ENCODE data around the gene GSTA1. TPM values are rescaled to one million over a fixed set of nuclear protein-coding genes. Genes with fewer than 3 reads are reported as not detected.
A peak's percentile ranks its signal among the peaks of the same experiment; 100 is the strongest.
"Not testable (repeated sequence)": the region's sequence is repeated elsewhere in the genome, so short reads cannot be mapped to it uniquely, and the experiment has no call there.

Gene GSTA1
- polyA plus RNA-seq, 3 donors = not detected

DNA sequence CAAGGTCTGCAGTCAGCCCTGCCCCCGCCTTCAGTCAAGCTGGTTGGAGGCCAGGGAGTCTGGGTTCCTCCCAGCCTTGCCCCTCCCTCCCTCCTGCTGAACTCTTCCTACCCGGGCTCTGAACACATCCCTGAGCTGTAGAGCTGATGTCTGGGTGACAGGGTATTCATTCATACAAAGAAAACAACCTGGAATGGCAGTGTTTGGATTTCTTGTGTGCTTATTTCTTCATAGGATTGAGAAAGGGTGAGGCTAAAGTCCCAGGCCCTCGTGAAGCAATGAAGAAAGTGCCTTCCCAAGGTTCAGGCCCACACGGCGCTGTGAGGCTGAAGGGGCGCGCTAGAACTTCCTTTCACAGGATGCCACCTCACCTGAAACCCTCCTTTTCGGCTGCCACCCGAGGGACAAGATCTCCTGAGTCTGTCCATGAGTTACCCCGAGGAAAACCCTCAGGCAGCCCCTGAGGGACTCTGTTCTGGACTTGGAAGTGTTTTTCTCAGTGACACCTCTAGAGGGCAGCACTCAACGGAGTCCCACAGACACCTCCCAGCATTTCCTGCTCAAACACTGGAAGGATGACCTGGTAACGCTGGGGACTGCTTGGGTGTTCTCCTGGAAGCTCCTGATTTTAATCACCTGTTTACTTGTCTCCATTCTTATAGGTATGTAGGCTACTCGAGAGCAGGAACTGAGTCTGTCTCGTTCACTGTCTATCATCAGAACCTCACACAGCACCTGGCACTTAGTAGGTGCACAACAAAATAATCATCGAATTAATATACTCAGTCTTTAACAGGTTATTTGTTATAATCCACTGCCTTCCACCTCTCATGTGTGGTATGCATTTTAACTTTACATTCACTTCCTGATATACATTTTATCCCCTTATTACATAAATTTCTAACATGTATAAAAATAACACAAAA, 11.8 kb upstream of the GSTA1 start:
- Histone ChIP-seq H3K36me3 (replicated peaks in 1 of 2; ENCODE audit: control insufficient read depth in 1 of 2, insufficient read depth in 2 of 2, low read length in 2 of 2) (no peaks in the 10 kb centered on the region), H3K79me2 (ENCODE audit: insufficient read depth, low read length) (no peaks in the 10 kb centered on the region), H3K27ac (ENCODE audit: low read depth in 1 of 2, low read length in 2 of 2) (no peak overlapping the region), H3K9ac (ENCODE audit: insufficient read depth, low read length, poor library complexity, severe bottlenecking) (no peak overlapping the region), H3K4me3 (replicated peaks in 1 of 3; ENCODE audit: low read depth in 2 of 3, low read length in 3 of 3) (no peak overlapping the region), H3K9me3 (replicated peaks in 1 of 2; ENCODE audit: control insufficient read depth in 1 of 2, insufficient read depth in 1 of 2, low read length in 2 of 2) (no peaks in the 10 kb centered on the region), H3K4me2 (replicated peaks; ENCODE audit: extremely low read depth, low read length, poor library complexity, severe bottlenecking) (no peak overlapping the region), H4K20me1 (ENCODE audit: insufficient read depth, low read length) (no peaks in the 10 kb centered on the region), H3K27me3 (ENCODE audit: control insufficient read depth in 2 of 2, insufficient read depth in 2 of 2, low read length in 2 of 2) (no peaks in the 10 kb centered on the region), H2AFZ (ENCODE audit: insufficient read depth, low read depth, low read length, poor library complexity, severe bottlenecking) (peak overlapping the region; percentile 21), H3K4me1 (ENCODE audit: control insufficient read depth in 1 of 2, insufficient read depth in 2 of 2, low read length in 2 of 2) (no peaks in the 10 kb centered on the region)
- Mint-ChIP-seq H3K4me1 (no peaks in the 10 kb centered on the region), H3K27ac (no peak overlapping the region), H3K9me3 (peaks cover 0 to 5% (median 2%) of the 10 kb centered on the region in 7 donors), H3K27me3 (ENCODE audit: low read depth in 3 of 3) (peaks cover 0 to 4% (median 2%) of the 10 kb centered on the region in 3 donors), H3K4me3 (no peak overlapping the region), H3K36me3 (no peaks in the 10 kb centered on the region)
- TF ChIP-seq, protein P1, sequence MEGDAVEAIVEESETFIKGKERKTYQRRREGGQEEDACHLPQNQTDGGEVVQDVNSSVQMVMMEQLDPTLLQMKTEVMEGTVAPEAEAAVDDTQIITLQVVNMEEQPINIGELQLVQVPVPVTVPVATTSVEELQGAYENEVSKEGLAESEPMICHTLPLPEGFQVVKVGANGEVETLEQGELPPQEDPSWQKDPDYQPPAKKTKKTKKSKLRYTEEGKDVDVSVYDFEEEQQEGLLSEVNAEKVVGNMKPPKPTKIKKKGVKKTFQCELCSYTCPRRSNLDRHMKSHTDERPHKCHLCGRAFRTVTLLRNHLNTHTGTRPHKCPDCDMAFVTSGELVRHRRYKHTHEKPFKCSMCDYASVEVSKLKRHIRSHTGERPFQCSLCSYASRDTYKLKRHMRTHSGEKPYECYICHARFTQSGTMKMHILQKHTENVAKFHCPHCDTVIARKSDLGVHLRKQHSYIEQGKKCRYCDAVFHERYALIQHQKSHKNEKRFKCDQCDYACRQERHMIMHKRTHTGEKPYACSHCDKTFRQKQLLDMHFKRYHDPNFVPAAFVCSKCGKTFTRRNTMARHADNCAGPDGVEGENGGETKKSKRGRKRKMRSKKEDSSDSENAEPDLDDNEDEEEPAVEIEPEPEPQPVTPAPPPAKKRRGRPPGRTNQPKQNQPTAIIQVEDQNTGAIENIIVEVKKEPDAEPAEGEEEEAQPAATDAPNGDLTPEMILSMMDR (IDR thresholded peaks at IDR 0.05) = peak; percentile 76
- 30% methylated on average over 8 of the region's 15 CpGs for WGBS (ENCODE audit: insufficient coverage)
- peak in 2 of 3 donors; percentile 16 to 18 for DNase-seq
- intact Hi-C loops (cut with micrococcal nuclease) = no loop called here

DNA sequence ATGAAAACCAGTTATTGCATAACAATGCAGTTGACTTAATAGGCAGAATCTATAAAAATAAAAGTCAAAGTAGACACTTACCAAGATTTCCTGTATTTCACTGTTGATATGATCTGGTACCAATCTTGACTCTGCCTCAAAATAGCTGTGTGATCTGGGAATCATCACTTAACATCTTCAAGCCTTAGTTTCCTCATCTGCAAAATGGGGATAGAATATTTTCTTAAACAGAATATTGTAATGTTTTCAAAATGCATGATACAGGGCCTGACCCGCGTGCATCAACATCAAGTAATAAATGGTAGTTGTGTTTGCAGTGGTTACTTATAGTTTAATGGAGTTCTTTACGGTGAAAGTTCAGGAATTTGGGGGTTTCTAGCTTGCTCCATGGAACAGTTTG, 10.9 kb upstream of the GSTA1 start:
- DNase-seq; H4K20me1 ChIP-seq (ENCODE audit: insufficient read depth, low read length); H3K4me1 ChIP-seq (ENCODE audit: control insufficient read depth in 1 of 2, insufficient read depth in 2 of 2, low read length in 2 of 2); H3K9ac ChIP-seq (ENCODE audit: insufficient read depth, low read length, poor library complexity, severe bottlenecking); H2AFZ ChIP-seq (ENCODE audit: insufficient read depth, low read depth, low read length, poor library complexity, severe bottlenecking); H3K36me3 ChIP-seq (replicated peaks in 1 of 2; ENCODE audit: control insufficient read depth in 1 of 2, insufficient read depth in 2 of 2, low read length in 2 of 2); H3K4me3 ChIP-seq (replicated peaks in 1 of 3; ENCODE audit: low read depth in 2 of 3, low read length in 3 of 3); intact Hi-C loops (cut with micrococcal nuclease); H3K9me3 Mint-ChIP-seq; H3K4me1 Mint-ChIP-seq; H3K4me2 ChIP-seq (replicated peaks; ENCODE audit: extremely low read depth, low read length, poor library complexity, severe bottlenecking); H3K79me2 ChIP-seq (ENCODE audit: insufficient read depth, low read length); H3K9me3 ChIP-seq (replicated peaks in 1 of 2; ENCODE audit: control insufficient read depth in 1 of 2, insufficient read depth in 1 of 2, low read length in 2 of 2); H3K27me3 Mint-ChIP-seq (ENCODE audit: low read depth in 3 of 3); H3K4me3 Mint-ChIP-seq; H3K27ac Mint-ChIP-seq; H3K27me3 ChIP-seq (ENCODE audit: control insufficient read depth in 2 of 2, insufficient read depth in 2 of 2, low read length in 2 of 2); H3K27ac ChIP-seq (ENCODE audit: low read depth in 1 of 2, low read length in 2 of 2); H3K36me3 Mint-ChIP-seq: not testable (repeated sequence)
- WGBS (ENCODE audit: insufficient coverage) = 83% methylated on average over 3 of the region's 3 CpGs

DNA sequence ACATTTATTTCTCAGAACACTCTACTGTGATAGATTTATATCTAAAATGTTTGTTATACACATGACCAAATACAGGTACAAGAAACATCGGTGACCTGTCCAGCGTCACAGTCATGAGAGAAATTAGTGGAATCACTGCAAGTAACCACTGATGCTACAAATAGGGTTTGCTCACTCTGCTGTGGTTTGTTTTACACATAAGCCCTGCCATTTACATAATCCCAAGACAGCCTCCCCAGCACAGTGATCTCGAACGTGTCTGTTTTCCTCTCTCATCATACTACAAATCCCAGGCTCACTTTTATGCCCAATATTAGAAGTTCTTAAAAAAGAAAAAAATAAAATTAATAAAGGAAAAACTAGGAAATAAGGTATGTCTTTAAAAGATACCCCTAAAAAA, 6.2 kb upstream of the GSTA1 start:
- not testable (repeated sequence) for H3K79me2 ChIP-seq (ENCODE audit: insufficient read depth, low read length); H4K20me1 ChIP-seq (ENCODE audit: insufficient read depth, low read length)

More for the DNA sequence above, 6.2 kb upstream of the GSTA1 start:
- H3K9me3 Mint-ChIP-seq; H3K4me2 ChIP-seq (replicated peaks; ENCODE audit: extremely low read depth, low read length, poor library complexity, severe bottlenecking); H3K36me3 ChIP-seq (replicated peaks in 1 of 2; ENCODE audit: control insufficient read depth in 1 of 2, insufficient read depth in 2 of 2, low read length in 2 of 2); intact Hi-C loops (cut with micrococcal nuclease); H3K4me1 ChIP-seq (ENCODE audit: control insufficient read depth in 1 of 2, insufficient read depth in 2 of 2, low read length in 2 of 2); H3K4me1 Mint-ChIP-seq; H3K27me3 Mint-ChIP-seq (ENCODE audit: low read depth in 3 of 3); H3K27ac Mint-ChIP-seq; H3K27me3 ChIP-seq (ENCODE audit: control insufficient read depth in 2 of 2, insufficient read depth in 2 of 2, low read length in 2 of 2); H2AFZ ChIP-seq (ENCODE audit: insufficient read depth, low read depth, low read length, poor library complexity, severe bottlenecking); H3K9me3 ChIP-seq (replicated peaks in 1 of 2; ENCODE audit: control insufficient read depth in 1 of 2, insufficient read depth in 1 of 2, low read length in 2 of 2); H3K9ac ChIP-seq (ENCODE audit: insufficient read depth, low read length, poor library complexity, severe bottlenecking); H3K27ac ChIP-seq (ENCODE audit: low read depth in 1 of 2, low read length in 2 of 2); H3K36me3 Mint-ChIP-seq; DNase-seq; H3K4me3 ChIP-seq (replicated peaks in 1 of 3; ENCODE audit: low read depth in 2 of 3, low read length in 3 of 3); H3K4me3 Mint-ChIP-seq: not testable (repeated sequence)
- 83% methylated on average over 2 of the region's 4 CpGs for WGBS (ENCODE audit: insufficient coverage)
